ENCODE results near the gene IGFBPL1.

The IGFBPL1 gene

GRCh38 chr9:38390442-38390841, 33.8 kb downstream of the IGFBPL1 start:
- Histone ChIP-seq H3K9me3 (replicated peaks; ENCODE audit: insufficient read depth, low read length) (no peaks in the 10 kb centered on the region), H3K4me3 (ENCODE audit: low read length) (no peak overlapping the region), H4K20me1 (ENCODE audit: insufficient read depth, low read length) (no peaks in the 10 kb centered on the region), H3K27ac (ENCODE audit: low read length) (no peak overlapping the region), H3K27me3 (replicated peaks; ENCODE audit: insufficient read depth, low read length) (no peaks in the 10 kb centered on the region), H3F3A (ENCODE audit: insufficient read depth, low read length) (no peaks in the 10 kb centered on the region), H3K4me2 (ENCODE audit: low read depth, low read length) (no peak overlapping the region), H3K79me2 (ENCODE audit: low read length) (peaks cover 29% of the 10 kb centered on the region), H3K4me1 (ENCODE audit: low read length) (0 out of 2 replicates have a peak, but pooled peaks cover 3% of the 10 kb centered on the region), H2AFZ (ENCODE audit: low read length) (no peak overlapping the region), H3K9me2 (replicated peaks; ENCODE audit: insufficient read depth, low read length) (no peaks in the 10 kb centered on the region), H3K36me3 (replicated peaks; ENCODE audit: insufficient read depth, low read length) (no peaks in the 10 kb centered on the region), H3K9ac (ENCODE audit: low read length) (no peak overlapping the region)
- no peak for DNase-seq
- TF ChIP-seq EZH2 (optimal IDR thresholded peaks at IDR 0.05; ENCODE audit: low read depth, low read length) (no peak), CTCF (IDR thresholded peaks at IDR 0.05; ENCODE audit: low read length) (no peak), EZH2phosphoT487 (IDR thresholded peaks at IDR 0.05; ENCODE audit: low read length) (no peak)

GRCh38 chr9:38389313-38389712, 34.9 kb downstream of the IGFBPL1 start:
- H3K4me3 ChIP-seq (ENCODE audit: low read length): no peak overlapping the region
- H2AFZ ChIP-seq (ENCODE audit: low read length): no peak overlapping the region
- no peaks in the 10 kb centered on the region for H3K36me3 ChIP-seq (replicated peaks; ENCODE audit: insufficient read depth, low read length)
- no peak overlapping the region for H3K27ac ChIP-seq (ENCODE audit: low read length)
- H3K79me2 ChIP-seq (ENCODE audit: low read length): peaks cover 17% of the 10 kb centered on the region
- no peaks in the 10 kb centered on the region for H3K9me3 ChIP-seq (replicated peaks; ENCODE audit: insufficient read depth, low read length)
- no peak overlapping the region for H3K9ac ChIP-seq (ENCODE audit: low read length)
- H3K27me3 ChIP-seq (replicated peaks; ENCODE audit: insufficient read depth, low read length): no peaks in the 10 kb centered on the region
- no peak for TF ChIP-seq EZH2 (optimal IDR thresholded peaks at IDR 0.05; ENCODE audit: low read depth, low read length)
- TF ChIP-seq EZH2phosphoT487 (IDR thresholded peaks at IDR 0.05; ENCODE audit: low read length): no peak
- no peak for TF ChIP-seq CTCF (IDR thresholded peaks at IDR 0.05; ENCODE audit: low read length)
- DNase-seq: no peak
- H3K9me2 ChIP-seq (replicated peaks; ENCODE audit: insufficient read depth, low read length): no peaks in the 10 kb centered on the region
- 0 out of 2 replicates have a peak, but pooled peaks cover 3% of the 10 kb centered on the region for H3K4me1 ChIP-seq (ENCODE audit: low read length)
- no peak overlapping the region for H3K4me2 ChIP-seq (ENCODE audit: low read depth, low read length)
- no peaks in the 10 kb centered on the region for H4K20me1 ChIP-seq (ENCODE audit: insufficient read depth, low read length)
- no peaks in the 10 kb centered on the region for H3F3A ChIP-seq (ENCODE audit: insufficient read depth, low read length)

- H4K20me1 ChIP-seq (ENCODE audit: insufficient read depth, low read length): no peaks in the 10 kb centered on the region
- H3K27ac ChIP-seq (ENCODE audit: low read length): no peak overlapping the region
Measured at GRCh38 chr9:38388283-38389223, 35.7 kb downstream of the IGFBPL1 start.

GRCh38 chr9:38387751-38388150, 36.5 kb downstream of the IGFBPL1 start:
- no peaks in the 10 kb centered on the region for H3F3A ChIP-seq (ENCODE audit: insufficient read depth, low read length)
- no peaks in the 10 kb centered on the region for H3K4me1 ChIP-seq (ENCODE audit: low read length)
- no peaks in the 10 kb centered on the region for H4K20me1 ChIP-seq (ENCODE audit: insufficient read depth, low read length)
- no peaks in the 10 kb centered on the region for H3K9me2 ChIP-seq (replicated peaks; ENCODE audit: insufficient read depth, low read length)
- no peak for TF ChIP-seq EZH2phosphoT487 (IDR thresholded peaks at IDR 0.05; ENCODE audit: low read length)
- TF ChIP-seq CTCF (IDR thresholded peaks at IDR 0.05; ENCODE audit: low read length): no peak
- no peak for TF ChIP-seq EZH2 (optimal IDR thresholded peaks at IDR 0.05; ENCODE audit: low read depth, low read length)
- H3K36me3 ChIP-seq (replicated peaks; ENCODE audit: insufficient read depth, low read length): no peaks in the 10 kb centered on the region
- no peaks in the 10 kb centered on the region for H3K27me3 ChIP-seq (replicated peaks; ENCODE audit: insufficient read depth, low read length)
- no peak overlapping the region for H3K9ac ChIP-seq (ENCODE audit: low read length)
- H3K4me3 ChIP-seq (ENCODE audit: low read length): no peak overlapping the region
- no peaks in the 10 kb centered on the region for H3K9me3 ChIP-seq (replicated peaks; ENCODE audit: insufficient read depth, low read length)
- peaks cover 3% of the 10 kb centered on the region for H3K79me2 ChIP-seq (ENCODE audit: low read length)
- no peak for DNase-seq
- H3K27ac ChIP-seq (ENCODE audit: low read length): no peak overlapping the region
- no peak overlapping the region for H2AFZ ChIP-seq (ENCODE audit: low read length)
- no peak overlapping the region for H3K4me2 ChIP-seq (ENCODE audit: low read depth, low read length)

More at GRCh38 chr9:38388283-38389223, 35.7 kb downstream of the IGFBPL1 start:
- Histone ChIP-seq H3F3A (ENCODE audit: insufficient read depth, low read length) (no peaks in the 10 kb centered on the region), H3K9me3 (replicated peaks; ENCODE audit: insufficient read depth, low read length) (no peaks in the 10 kb centered on the region), H3K36me3 (replicated peaks; ENCODE audit: insufficient read depth, low read length) (no peaks in the 10 kb centered on the region), H3K4me3 (ENCODE audit: low read length) (no peak overlapping the region), H3K4me1 (ENCODE audit: low read length) (0 out of 2 replicates have a peak, but pooled peaks cover 2% of the 10 kb centered on the region), H3K9me2 (replicated peaks; ENCODE audit: insufficient read depth, low read length) (no peaks in the 10 kb centered on the region), H3K27me3 (replicated peaks; ENCODE audit: insufficient read depth, low read length) (no peaks in the 10 kb centered on the region), H2AFZ (ENCODE audit: low read length) (no peak overlapping the region), H3K79me2 (ENCODE audit: low read length) (peaks cover 11% of the 10 kb centered on the region), H3K4me2 (ENCODE audit: low read depth, low read length) (no peak overlapping the region), H3K9ac (ENCODE audit: low read length) (no peak overlapping the region)
- no peak for DNase-seq
- no peak for TF ChIP-seq EZH2phosphoT487 (IDR thresholded peaks at IDR 0.05; ENCODE audit: low read length)

Measured in MM.1S (cell line).